ENCODE results near the gene CHRM4. TPM values are rescaled to one million over a fixed set of nuclear protein-coding genes. Genes with fewer than 3 reads are reported as not detected.

CHRM4 gene
- under 0.01 TPM in 1 of 2 replicates, not detected in the other for total RNA-seq

DNA sequence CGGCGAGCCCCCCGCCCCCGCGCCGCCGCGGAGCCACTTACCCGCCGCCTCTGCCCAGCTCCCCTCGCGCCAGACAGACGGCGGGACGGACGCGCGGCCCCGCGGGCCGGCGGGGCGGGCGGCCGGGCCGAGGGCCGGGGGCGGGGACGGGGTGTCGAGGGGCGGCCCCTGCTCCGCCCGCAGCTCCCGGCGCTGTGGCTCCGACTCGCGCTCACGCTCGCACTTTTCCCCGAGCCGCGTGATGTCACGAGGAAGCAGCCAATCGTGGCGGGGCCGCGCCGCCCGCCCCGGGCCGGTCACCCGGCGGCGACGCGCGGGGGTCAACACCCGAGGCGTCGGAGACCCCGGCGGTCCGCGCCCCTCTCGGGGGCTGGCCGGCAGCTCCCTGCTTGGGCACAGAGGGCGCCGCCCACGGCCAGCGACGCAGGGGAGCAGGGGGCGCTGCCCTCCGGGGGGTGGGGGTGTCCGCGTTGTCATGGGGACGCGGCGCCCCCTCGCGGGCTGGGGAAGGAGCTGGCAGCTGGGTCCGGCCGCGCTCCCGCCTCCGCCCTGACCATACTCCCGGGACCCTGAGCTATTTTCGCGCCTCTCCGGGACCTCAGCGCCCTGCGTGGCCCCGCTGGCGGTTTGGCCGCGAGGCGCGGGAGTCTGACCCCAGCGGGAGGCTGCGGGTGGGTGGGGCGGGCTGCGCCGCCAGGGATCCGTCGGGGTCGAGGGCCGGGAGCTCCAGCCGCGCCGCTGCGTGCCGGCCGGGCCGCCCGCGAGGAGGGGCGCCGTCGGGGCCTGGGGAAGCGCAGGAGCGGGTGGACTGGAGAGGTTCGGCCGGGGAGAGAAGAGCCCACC, at the start of gene CHRM4:
Gene CHRM4 (minus strand): TSS at position 199 of the 843 bp plus-strand sequence. CDS start 5,219 bp downstream, outside the sequence.

DNA sequence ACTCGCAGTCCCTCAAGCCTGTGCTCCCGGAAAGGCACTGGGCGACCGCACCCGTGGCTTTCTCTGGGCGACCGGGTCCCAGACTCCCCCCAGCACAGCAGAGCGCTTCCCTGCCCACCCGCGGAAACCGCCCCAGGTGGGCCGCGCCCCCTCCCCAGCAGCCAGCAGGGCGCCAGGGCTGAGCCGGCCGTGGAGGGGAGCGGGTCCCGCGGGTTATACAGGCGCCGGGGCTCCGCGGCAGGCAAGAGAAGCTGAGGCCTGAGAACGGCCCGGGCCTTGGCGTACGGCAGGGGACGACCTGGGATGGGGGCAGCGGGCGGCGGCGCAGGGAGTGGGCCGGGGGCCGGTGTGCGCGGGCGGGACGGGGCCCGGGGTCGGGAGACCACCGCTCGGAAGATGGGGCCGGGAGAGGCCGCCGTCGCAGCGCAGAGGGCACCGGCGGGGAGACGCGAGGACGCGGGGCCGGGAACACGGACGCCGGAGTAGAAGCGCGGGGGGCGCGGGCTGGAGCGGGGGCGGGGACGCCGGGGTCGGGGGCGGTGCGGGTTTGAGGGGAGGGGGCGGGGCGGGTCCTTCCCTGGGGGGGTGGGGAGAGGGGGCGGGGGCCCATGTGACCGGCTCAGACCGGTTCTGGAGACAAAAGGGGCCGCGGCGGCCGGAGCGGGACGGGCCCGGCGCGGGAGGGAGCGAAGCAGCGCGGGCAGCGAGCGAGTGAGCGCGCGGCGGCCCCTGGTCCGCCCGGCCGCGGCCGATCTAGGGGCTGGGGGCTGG, 10.3 kb downstream of the CHRM4 start, which contains the start of gene MDK:
Gene MDK (plus strand): TSS at position 622 of the 771 bp plus-strand sequence. CDS start 389 bp downstream, outside the sequence.

GRCh38 chr11:46346886-46347636, 44.5 kb downstream of the CHRM4 start, which contains the start of gene DGKZ:
Gene DGKZ, plus strand, starts transcription at chr11:46347463. Its CDS starts 197 bp downstream, at chr11:46347660.

Other genes starting within 250 kb of the CHRM4 start
- gene CREB3L1, start 114.1 kb downstream of the CHRM4 start, total RNA-seq, result 34.6 and 37.0 TPM in 2 replicates
- gene DGKZ, start 44.3 kb downstream of the CHRM4 start, total RNA-seq, result 63.8 and 75.5 TPM in 2 replicates
- 483 and 519 TPM in 2 replicates for gene MDK, start 10.1 kb downstream of the CHRM4 start, total RNA-seq
- 14.6 and 15.8 TPM in 2 replicates for gene AMBRA1, start 202.2 kb upstream of the CHRM4 start, total RNA-seq
- 2.8 and 4.2 TPM in 2 replicates for gene HARBI1, start 225.5 kb upstream of the CHRM4 start, total RNA-seq
- gene ATG13, start 225.8 kb upstream of the CHRM4 start, total RNA-seq, result 65.3 and 73.3 TPM in 2 replicates